IPS DF 4.7 (cell line): ENCODE data around the gene RASIP1.
"Not testable (repeated sequence)": the region's sequence is repeated elsewhere in the genome, so short reads cannot be mapped to it uniquely, and the experiment has no call there.

Source experiments
- DNase-seq: peaks from one replicate; pipeline ENCODE4 v3.0.0-alpha.2; 2013; ENCODE audit warnings: low spot score; ENCODE audit errors: extremely low read depth

The RASIP1 gene

DNA sequence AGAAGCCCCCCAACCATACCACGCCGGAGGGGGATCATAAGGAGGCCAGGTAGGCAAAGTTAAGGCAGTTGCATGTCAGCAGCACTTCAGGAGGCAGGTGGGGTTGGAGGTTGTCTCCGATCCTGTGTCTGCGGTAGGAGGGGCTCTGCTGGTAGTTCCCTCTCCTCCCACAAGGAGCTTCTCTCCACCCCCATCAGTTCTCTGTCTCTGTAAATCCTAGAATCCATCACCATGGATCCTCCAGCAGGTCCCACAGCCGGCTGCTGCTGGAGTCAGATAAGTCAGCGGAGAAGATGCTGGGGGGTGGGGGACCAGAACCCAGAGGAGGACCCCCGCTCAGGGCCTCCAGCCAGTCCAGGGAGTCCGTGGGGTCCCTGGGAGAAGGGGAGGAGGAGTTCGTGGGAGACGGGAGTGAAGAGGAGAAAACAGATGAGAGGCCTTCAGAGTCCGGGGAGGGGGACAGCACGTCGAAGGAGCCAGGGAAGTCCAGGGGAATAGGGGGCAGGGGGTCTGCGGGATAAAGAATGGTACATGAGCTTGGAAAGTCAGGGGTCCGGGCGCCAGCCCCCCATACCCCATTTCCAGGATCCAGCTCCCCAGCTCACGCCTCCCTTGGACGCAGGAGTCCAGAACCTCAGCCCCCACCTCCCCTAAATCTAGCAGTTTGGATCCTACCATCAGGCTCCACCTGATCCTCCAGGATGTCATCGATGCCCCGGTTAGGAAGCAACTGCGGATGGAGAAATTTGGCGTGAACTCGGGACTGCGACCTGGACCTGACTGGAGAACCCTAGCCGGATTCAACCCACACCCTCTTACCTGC lies 27.2 kb downstream of the RASIP1 start:
- DNase-seq: no peak

DNA sequence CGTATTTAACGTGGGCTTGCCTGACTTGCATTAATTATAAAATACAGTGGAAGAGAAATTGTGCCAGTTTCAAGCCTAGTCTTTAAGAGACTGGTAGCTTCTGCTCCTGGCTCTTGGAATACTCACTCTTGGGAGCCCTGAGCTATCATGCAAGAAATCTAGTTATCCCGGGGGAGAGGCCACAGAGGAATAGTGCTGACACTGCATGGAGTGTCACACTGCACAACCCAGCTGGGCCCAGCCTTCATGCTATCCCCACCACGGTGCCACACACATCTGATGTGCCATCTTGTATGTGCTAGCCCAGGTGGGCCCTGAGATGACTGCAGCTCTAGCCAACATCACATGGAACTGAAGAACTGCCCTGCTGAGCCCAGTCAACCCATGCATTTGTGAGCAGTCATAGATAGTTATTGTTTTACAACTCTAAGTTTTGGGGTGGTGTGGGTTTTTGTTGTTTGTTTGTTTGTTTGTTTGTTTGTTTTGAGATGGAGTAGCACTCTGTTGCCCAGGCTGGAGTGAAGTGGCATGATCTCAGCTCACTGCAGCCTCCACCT lies 29.2 kb downstream of the RASIP1 start:
- DNase-seq: no peak

DNA sequence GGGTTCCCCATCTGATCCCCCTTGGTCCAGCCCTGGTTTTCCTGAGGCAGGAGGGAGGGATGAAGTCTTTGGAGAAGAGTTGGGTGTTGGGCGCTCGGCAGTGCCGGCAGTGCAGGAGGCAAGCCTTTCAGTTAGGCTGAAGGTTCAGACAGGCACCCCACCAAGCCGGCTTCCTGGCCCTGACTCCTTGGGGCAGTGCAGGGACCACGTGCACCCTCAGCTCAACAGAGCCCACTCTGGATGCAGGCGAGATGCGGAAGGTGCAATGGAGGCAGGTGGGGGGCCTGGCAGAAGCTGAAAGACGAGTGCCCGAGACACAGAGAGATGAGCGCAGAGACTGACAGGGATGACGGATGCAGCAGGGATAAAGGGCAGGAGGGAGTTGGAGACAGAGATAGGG lies 31.9 kb downstream of the RASIP1 start:
- DNase-seq: no peak

DNA sequence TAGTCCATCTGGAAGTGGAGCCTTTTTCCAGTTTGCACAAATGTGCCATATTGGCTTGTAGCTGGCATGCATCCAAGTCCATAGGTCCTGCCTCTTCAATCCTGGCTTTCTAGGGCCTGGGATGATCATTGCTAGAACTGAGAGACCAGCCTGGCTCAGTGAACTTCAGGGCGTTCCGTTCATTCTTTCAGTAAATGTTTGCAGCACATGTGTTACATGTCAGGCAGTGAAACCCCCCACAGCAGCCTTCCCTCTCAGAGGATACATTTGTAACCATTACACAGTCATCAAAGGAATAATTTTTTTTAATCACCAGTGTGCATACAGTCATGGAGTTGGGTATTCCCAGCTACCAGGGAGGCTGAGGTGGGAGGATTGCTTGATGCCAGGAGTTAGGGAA lies 35.0 kb downstream of the RASIP1 start:
- DNase-seq: no peak

DNA sequence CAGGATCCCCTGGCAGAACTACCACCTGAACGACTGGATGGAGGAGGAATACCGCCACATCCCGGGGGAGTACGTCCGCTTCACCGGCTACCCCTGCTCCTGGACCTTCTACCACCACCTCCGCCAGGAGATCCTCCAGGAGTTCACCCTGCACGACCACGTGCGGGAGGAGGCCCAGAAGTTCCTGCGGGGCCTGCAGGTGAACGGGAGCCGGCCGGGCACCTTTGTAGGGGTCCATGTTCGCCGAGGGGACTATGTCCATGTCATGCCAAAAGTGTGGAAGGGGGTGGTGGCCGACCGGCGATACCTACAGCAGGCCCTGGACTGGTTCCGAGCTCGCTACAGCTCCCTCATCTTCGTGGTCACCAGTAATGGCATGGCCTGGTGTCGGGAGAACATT lies 37.1 kb downstream of the RASIP1 start:
- no peak for DNase-seq

DNA sequence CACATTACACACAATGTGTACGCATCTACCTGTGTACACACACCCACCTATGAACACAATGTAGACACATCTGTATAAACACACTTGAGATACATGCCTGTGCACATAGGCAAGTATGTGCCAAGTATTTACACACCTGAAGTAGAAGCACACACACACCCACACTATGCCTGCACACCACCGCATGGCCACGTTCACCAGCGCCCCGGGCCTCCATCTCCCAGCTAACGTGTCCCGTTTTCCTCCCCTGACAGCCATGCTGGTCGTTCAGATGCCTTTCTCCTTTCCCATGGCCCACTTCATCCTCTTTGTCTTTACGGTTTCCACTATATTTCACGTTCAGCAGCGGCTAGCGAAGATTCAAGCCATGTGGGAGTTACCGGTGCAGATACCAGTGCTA lies 37.7 kb downstream of the RASIP1 start:
- DNase-seq: no peak

DNA sequence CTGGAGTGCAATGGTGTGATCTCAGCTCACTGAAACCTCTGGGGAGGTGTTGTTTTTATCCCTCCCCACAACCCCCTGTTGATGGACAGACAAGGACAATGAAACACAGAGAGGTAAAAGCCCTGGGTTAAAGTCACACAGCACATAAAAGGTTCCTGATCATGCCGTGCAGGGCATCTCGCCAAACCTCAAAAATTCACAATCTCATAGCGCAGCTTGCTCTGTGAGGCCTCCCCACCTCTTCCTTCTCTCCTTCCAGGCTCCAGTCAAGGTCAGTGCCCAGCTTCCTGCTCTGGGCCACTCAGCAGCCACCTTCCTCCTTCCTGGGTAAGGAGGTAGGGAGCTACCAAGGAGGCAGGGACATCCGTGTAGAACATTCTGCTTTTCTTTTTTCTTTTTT lies 42.4 kb downstream of the RASIP1 start:
- DNase-seq: no peak

DNA sequence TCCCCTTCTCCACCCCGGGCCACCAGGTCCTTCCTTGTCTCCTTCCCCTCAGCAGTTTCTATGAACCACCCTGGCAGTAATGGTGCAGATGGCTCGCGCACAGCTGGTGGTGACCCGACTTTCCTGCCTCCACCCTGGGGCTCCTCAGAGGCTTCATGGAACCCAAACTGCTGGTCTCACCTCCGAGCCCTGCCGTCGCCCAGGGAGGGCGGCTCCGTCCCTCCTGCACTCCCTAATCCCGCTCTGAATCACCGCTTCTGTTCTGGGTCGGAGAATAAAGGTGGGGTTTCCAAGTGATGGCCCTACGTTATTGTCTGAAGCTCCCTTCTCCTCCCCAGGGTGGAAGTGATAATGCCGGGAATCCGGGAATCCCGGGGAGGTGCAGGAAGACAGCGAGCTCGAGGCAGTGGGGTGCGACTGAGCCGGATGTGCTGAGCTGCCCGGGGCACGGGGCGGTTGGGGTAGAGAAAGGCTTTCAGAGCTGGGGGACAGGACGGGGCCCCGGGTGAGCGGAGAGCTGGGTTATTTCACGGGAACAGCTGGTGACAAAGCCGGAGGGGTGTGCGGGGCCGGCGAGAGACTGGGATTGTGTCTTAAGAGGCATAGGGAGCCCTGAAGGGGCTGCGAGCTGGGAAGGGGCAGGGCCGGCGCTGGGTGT lies 43.9 kb downstream of the RASIP1 start:
- no peak for DNase-seq

DNA sequence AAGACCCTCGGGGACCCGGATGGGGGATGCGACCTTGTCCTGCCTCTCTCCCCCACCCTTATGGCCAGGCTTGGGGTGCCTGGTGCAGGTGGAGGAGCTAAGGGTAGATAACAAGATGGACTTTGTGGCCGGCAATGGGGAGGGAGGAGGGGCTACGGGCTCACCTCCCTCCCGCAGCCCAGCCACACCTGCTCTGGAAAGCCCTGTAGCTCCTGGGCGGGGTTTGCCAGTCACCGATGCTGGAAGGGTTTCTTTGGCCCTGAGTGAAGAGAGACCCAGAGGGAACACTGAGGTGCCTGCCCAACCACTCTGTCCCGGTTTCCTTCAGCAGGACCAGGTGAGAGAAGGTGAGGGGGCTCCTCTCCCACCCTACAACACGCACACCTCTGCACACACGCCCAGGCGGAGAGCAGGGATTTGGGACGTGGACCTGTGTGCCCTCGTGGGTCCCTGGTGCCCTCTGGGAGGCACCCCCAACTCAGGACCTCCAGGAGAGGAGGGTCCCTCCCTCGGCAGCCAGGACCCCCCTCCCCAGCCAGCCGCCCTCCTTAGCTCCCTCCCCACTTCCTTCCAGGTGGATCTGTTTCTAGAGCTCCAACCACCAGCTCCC lies 44.6 kb downstream of the RASIP1 start, which contains the start of gene FUT2:
Gene FUT2, plus strand, starts transcription at position 229 of the 610 bp plus-strand sequence. CDS start 6,986 bp downstream, outside the sequence.
- DNase-seq: no peak

DNA sequence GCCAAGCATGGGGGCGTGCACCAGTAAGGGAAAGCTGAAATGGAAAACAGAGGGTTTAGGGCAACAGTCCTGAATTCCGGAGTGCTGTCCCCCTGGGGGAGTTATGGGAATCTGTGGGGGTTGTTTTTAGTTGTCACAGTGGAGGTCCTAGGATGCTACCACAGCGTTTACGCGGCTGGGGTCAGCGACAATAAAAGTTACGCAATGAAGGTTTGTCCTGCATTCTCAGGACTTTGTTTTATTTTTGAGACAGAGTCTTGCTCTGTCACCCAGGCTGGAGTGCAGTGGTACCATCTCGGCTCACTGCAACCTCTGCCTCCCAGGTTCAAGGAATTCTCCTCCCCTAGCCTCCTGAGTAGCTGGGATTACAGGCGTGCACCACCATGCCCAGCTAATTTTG lies 46.8 kb downstream of the RASIP1 start:
- not testable (repeated sequence) for DNase-seq

DNA sequence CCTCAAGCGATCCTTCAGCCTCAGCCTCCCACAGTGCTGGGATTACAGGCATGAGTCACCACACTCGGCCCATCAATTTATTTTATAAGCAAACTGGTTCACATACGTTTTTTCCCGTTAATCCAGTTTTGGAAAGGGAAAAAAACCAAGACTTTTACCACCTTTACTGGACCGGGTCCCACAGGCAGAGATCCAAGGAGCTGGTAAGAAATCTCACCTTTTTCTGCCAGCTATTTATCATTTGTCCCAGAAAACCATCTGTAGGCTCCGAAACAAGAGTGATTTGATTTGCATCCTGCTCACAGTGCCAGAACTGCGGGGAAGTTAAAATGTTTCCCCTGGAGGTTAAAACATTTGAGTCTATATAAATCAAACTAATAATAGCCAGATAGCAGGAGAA lies 51.0 kb downstream of the RASIP1 start:
- no peak for DNase-seq

DNA sequence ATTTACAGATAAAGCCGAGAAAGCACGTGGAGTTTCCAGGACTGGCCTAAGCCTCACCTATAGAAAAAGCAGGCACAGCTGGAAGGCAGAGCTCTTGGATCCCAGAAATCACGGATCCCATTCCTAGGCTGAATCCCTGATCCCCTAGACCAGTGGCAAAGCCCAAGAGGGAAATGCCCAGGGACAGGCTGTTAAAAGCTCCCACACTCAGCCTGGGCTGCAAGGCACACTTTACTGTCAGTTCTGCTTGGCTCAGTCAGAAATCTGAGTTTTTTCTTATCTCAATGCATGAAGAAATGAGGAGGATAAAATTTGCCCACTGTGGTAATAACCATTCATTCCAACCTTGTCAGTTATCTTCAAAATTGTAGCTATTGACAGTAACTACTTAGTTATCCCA lies 52.6 kb downstream of the RASIP1 start:
- no peak for DNase-seq

DNA sequence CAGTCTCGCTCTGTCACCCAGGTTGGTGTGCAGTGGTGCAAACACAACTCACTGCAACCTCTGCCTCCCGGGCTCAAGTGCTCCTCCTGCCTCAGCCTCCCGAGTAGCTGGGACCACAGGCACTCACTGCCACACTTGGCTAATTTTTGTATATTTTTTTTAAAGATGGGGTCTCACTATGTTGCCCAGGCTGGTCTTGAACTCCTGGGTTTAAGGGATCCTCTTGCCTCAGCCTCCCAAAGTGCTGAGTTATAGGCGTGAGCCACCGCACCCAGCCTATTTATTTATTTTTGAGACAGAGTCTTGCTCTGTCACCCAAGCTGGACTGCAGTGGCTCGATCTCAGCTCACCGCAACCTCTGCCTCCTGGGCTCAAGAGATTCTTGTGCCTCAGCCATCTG lies 53.8 kb downstream of the RASIP1 start:
- not testable (repeated sequence) for DNase-seq

DNA sequence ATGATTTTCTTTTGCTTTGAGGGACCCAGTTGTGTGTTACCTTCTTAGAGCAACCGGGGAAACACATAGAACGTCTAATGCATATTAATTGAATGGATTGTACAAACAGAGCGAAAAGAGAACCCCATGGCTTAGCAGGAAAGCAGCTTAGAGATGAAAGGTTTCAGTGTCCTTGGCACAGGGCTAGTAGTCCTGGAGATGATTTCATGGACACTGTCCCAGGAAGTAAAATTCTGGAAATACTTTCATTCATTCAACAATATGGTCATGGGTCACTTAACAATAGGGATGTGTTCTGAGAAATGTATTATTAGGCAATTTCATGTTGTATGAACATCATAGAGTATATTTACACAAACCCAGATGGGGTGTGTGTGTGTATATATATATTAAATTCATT lies 54.3 kb downstream of the RASIP1 start:
- no peak for DNase-seq

DNA sequence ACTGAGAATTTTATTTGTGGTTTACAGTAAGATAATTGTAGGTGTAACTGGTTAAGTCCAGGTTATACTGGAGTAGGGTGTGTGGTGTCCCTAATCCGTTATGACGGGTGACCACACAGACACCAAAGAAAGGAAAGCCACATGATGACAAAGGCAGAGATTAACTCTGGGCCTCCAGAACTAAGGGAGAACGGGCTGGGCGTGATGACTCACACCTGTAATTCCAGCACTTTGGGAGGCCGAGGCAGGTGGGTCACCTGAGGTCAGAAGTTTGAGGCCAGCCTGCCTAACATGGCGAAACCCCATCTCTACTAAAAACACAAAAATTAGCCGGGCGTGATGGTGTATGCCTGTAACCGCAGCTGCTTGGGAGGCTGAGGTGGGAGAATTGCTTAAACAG lies 54.8 kb downstream of the RASIP1 start:
- DNase-seq: no peak

DNA sequence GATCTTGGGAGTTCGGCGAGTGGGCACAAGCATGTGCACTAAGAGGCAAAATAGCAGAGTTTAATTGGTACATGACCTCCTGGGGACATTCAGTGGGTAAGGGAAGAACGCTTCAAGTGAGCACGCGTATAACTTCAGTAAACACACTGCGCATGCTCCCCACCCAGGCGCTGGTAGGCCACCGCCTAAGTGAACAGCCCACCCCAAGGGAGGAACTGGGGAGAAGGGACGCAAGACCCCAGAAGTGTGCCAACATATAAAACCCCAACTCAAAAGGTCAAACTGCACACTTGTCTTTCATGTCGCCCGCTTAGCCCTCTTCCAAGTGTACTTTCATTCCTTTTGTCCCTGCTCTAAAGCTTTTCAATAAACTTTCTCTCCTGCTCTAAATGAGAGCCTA lies 57.1 kb downstream of the RASIP1 start:
- DNase-seq: no peak

DNA sequence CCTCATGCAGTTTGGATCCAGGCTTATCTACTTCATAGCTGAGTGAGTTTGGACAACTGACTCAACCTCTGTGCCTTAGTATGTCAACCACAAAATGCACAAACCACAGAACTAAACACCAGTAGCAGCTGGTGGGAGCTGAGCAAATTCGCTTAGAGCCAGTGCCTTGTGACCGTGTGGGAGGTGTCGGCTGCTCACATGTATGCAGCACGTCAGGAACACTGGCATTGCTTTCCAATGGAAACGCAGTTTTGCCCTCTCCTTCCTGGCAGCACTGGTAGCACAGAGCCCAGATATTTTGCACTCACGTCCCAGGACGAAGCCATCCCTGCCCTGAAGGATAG lies 59.3 kb downstream of the RASIP1 start:
- DNase-seq: no peak

DNA sequence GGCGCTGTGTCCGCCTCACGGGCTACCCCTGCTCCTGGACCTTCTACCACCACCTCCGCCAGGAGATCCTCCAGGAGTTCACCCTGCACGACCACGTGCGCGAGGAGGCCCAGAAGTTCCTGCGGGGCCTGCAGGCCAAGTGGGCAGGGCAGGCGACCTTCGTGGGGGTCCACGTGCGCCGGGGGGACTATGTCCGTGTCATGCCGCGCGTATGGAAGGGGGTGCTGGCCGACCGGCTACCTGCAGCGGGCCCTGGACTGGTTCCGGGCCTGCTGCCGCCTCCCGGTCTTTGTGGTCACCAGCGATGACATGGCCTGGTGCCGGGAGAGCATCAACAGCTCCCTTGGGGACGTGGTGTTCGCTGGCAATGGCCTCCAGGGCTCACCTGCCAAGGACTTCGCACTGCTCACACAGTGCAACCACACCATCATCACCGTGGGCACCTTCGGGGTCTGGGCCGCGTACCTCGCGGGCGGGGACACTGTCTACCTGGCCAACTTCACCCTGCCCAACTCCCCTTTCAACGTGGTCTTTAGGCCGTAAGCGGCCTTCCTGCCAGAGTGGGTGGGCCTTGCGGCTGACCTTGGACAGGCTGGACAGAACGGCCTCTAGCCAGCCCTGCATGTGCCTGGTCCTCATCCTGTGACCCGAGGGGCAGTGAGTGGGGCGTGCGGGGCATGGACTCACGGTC lies 59.8 kb downstream of the RASIP1 start:
- no peak for DNase-seq

DNA sequence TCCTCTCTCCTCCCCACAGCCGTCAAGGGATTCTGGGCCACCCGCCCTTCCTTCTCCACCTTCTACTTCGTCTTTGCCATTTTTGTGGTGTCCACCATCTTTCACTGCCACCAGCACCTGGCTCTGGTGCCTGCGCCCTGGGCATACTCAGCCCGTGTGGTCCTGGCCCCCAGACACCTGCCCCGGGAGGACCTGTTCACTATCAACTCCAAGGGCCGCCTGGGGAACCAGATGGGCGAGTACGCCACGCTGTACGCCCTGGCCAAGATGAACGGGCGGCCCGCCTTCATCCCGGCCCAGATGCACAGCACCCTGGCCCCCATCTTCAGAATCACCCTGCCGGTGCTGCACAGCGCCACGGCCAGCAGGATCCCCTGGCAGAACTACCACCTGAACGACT lies 60.4 kb downstream of the RASIP1 start:
- not testable (repeated sequence) for DNase-seq

DNA sequence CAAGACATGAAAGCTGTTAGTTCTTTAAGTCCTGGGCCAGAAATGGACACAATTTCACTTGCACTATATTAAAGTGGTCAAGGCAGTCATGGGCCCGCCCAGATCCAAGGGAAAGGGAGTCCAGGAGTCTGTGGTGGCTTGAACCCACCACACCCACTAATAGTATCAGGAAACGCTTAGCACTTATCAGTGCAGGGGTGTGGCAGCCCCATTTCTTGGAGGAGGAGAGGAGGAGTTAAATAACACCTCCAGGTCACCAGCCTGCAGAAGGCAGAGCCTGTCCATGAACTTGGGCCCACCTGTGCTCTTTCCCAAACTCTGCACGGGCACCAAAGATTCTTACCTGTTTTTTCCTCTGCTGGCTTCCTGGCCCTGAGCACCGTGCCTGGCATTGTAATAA lies 62.2 kb downstream of the RASIP1 start:
- DNase-seq: no peak

DNA sequence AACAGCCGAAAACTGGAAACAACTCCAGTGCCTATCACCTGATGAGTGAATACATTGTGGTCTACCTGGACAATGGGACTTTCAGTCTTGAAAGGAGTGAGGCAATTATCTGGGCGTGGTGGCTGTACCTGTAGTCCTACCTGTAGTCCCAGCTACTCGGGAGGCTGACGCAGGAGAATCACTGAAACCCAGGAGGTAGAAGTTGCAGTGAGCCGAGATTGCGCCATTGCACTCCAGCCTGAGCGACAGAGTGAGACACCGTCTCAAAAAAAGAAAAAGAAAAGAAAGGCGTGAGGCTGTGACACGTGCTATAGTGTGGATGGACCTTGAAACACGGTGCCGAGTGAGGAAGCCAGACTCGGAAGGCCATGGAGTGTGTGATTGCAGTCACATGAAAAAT lies 63.5 kb downstream of the RASIP1 start:
- DNase-seq: no peak

DNA sequence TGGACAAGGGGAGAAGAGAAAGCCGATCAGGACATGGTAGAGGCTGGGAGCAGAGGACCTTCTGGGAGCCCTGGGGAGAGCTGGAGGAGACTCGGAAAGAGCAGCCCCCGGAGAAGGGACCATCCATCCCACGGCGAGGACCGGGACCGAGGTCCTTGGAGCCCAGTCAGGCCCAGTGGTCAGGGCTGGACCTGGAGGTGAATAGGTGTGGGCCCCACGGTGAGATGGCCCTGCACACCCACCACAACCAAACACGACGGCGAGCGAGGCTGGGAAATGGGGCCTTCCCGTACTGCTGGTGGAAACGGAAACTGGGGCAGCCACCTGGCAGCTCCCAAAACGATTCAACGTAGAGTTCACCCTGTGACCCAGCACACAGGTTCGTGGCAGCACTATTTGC lies 63.9 kb downstream of the RASIP1 start:
- DNase-seq: no peak
